HepG2 (cell line): ENCODE measurements around the gene AKAP1. TPM values are rescaled to one million over a fixed set of nuclear protein-coding genes. Genes with fewer than 3 reads are reported as not detected.

Experiments
- ATAC-seq: fragments of 200-7000 bp; cut with Tn5 transposase; 3 replicates; pipeline ENCODE4 v1.9.1; 2020; ENCODE audit warnings: mild to moderate bottlenecking, moderate library complexity
- BruUV-seq: library from RNA; stranded (reverse); fragments of 400-500 nt; replicated peaks from 2 replicates; lab custom pipeline; 2021; lab: Mats Ljungman, UMichigan
- CTCF ChIA-PET: fragments of 300-600 bp; formaldehyde crosslinking; extraction: SDS; loops from one replicate; lab custom pipeline; 2021; ENCODE audit warnings: low total read pairs, inconsistent platforms, low intra/inter-chr PET ratio; lab: Yijun Ruan, JAX
- POLR2A ChIA-PET: fragments of 350-600 bp; sonication (Branson Sonifier 250); formaldehyde crosslinking; loops from one replicate; lab custom pipeline; 2020; ENCODE audit warnings: antibody characterized with exemption, inconsistent platforms; lab: Yijun Ruan, JAX
- DNase-seq: peaks from one replicate; pipeline ENCODE4 v3.0.0-alpha.2; 2015; ENCODE audit warnings: low spot score
- FAIRE-seq: peaks from 3 replicates; lab custom pipeline; 2011; peaks lifted over from hg19 to GRCh38; lab: Jason Lieb, UNC
- H2AFZ ChIP-seq: one replicate; pipeline ENCODE4 v1.6.1; 2011; ENCODE audit warnings: low read length, inconsistent platforms
- H3K27ac ChIP-seq: fragments of 300-600 bp; 3 replicates; pipeline ENCODE4 v1.8.0; 2011; ENCODE audit warnings: mixed run types, mild to moderate bottlenecking, mixed read lengths, low read length, inconsistent platforms; ENCODE audit not compliant: insufficient read depth; ENCODE audit errors: extremely low read length
- H3K27me3 ChIP-seq, 2 experiments: fragments of 200-600 bp in 1 of 2; 2 replicates in 1 of 2; 3 replicates in 1 of 2; pipeline versions ENCODE4 v1.6.0 to v1.8.0; 2011; ENCODE audit warnings: low read length in 2 of 2, mild to moderate bottlenecking in 2 of 2, moderate library complexity in 2 of 2, inconsistent platforms in 1 of 2; ENCODE audit not compliant: insufficient read depth in 2 of 2, control insufficient read depth in 1 of 2
- H3K36me3 ChIP-seq, 2 experiments: fragments of 200-600 bp in 1 of 2; replicated peaks in 1 of 2; 2 replicates in 1 of 2; 3 replicates in 1 of 2; pipeline versions ENCODE4 v1.5.1 to v1.8.0; 2011; ENCODE audit warnings: low read length in 2 of 2, inconsistent platforms in 1 of 2; ENCODE audit not compliant: insufficient read depth in 2 of 2, control insufficient read depth in 1 of 2
- H3K4me1 ChIP-seq: 2 replicates; pipeline ENCODE4 v1.5.1; 2012; ENCODE audit warnings: low read length, inconsistent platforms; ENCODE audit not compliant: insufficient read depth
- H3K4me2 ChIP-seq: 2 replicates; pipeline ENCODE4 v1.6.0; 2011; ENCODE audit warnings: low read depth, low read length, inconsistent platforms
- H3K4me3 ChIP-seq, 3 experiments: fragments of 200-600 bp in 1 of 3; sonication (generic), shearing (Covaris generic) in 1 of 3; replicated peaks in 1 of 3; 2 replicates each; pipeline ENCODE4 v1.5.1; 2011 to 2016; ENCODE audit warnings: low read length in 3 of 3, inconsistent platforms in 2 of 3, low read depth in 2 of 3, mild to moderate bottlenecking in 2 of 3, control low read depth in 1 of 3, mixed read lengths in 1 of 3; ENCODE audit not compliant: insufficient read depth in 1 of 3
- H3K79me2 ChIP-seq: one replicate; pipeline ENCODE4 v1.6.1; 2011; ENCODE audit warnings: low read length, inconsistent platforms; ENCODE audit not compliant: insufficient read depth
- H3K9ac ChIP-seq: 2 replicates; pipeline ENCODE4 v1.6.0; 2011; ENCODE audit warnings: mild to moderate bottlenecking, low read depth, low read length, inconsistent platforms; ENCODE audit not compliant: insufficient read depth
- H3K9me3 ChIP-seq: 2 replicates; pipeline ENCODE4 v1.5.1; 2012; ENCODE audit warnings: mild to moderate bottlenecking, low read length
- H4K20me1 ChIP-seq: 2 replicates; pipeline ENCODE4 v1.6.0; 2011; ENCODE audit warnings: inconsistent platforms, mild to moderate bottlenecking, low read length, moderate library complexity; ENCODE audit not compliant: insufficient read depth
- FOXA3 ChIP-seq: IDR thresholded peaks from 2 replicates; pipeline ENCODE4 v1.6.1; 2016; ENCODE audit warnings: missing genetic modification reagents, missing compliant biosample characterization
- ISL2 ChIP-seq: sonication (generic); formaldehyde crosslinking; IDR thresholded peaks from 2 replicates; pipeline ENCODE4 v1.5.0; 2020; ENCODE audit warnings: missing genetic modification reagents
- KLF9 ChIP-seq: IDR thresholded peaks from 2 replicates; pipeline ENCODE4 v1.6.1; 2016; ENCODE audit warnings: low read depth
- LCORL ChIP-seq, 2 experiments: fragments of 450-650 bp in 1 of 2; sonication (generic) in 1 of 2; formaldehyde crosslinking in 1 of 2; IDR thresholded peaks; 2 replicates each; pipeline versions ENCODE4 v1.5.0 to v1.6.1; 2017 to 2020; ENCODE audit warnings: antibody characterized with exemption in 1 of 2, missing genetic modification reagents in 1 of 2
- MTF1 ChIP-seq: sonication (generic); formaldehyde crosslinking; IDR thresholded peaks from 2 replicates; pipeline ENCODE4 v1.5.0; 2020; ENCODE audit warnings: missing genetic modification reagents
- NRL ChIP-seq: sonication (generic); formaldehyde crosslinking; IDR thresholded peaks from 2 replicates; pipeline ENCODE4 v1.5.0; 2020; ENCODE audit warnings: missing genetic modification reagents, mild to moderate bottlenecking, moderate library complexity, borderline replicate concordance
- PAXIP1 ChIP-seq: sonication (generic); formaldehyde crosslinking; conservative IDR thresholded peaks from 2 replicates; pipeline ENCODE4 v1.4.0; 2020; ENCODE audit warnings: mild to moderate bottlenecking, missing genetic modification reagents, moderate library complexity
- RARA ChIP-seq: IDR thresholded peaks from 2 replicates; pipeline ENCODE4 v1.6.1; 2016; ENCODE audit warnings: missing genetic modification reagents, missing compliant biosample characterization
- RXRB ChIP-seq: IDR thresholded peaks from 2 replicates; pipeline ENCODE4 v1.6.1; 2016; ENCODE audit warnings: borderline replicate concordance, missing genetic modification reagents, missing compliant biosample characterization
- SNAPC2 ChIP-seq: sonication (generic); formaldehyde crosslinking; IDR thresholded peaks from 2 replicates; pipeline ENCODE4 v1.8.1; 2022; ENCODE audit warnings: mild to moderate bottlenecking, missing genetic modification reagents
- TOPORS ChIP-seq: sonication (generic); formaldehyde crosslinking; IDR thresholded peaks from 2 replicates; pipeline ENCODE4 v1.8.0; 2023; ENCODE audit warnings: mild to moderate bottlenecking, missing genetic modification reagents
- TRIM24 ChIP-seq: sonication (generic); formaldehyde crosslinking; IDR thresholded peaks from 2 replicates; pipeline ENCODE4 v1.8.0; 2022; ENCODE audit warnings: mild to moderate bottlenecking, missing genetic modification reagents
- ZMYM4 ChIP-seq: sonication (generic); formaldehyde crosslinking; IDR thresholded peaks from 2 replicates; pipeline ENCODE4 v1.8.1; 2023; ENCODE audit warnings: mild to moderate bottlenecking, missing genetic modification reagents
- ZNF280D ChIP-seq: sonication (generic); formaldehyde crosslinking; IDR thresholded peaks from 2 replicates; pipeline ENCODE4 v1.5.1; 2020; ENCODE audit warnings: mild to moderate bottlenecking, missing genetic modification reagents
- ZNF30 ChIP-seq: sonication (generic); formaldehyde crosslinking; IDR thresholded peaks from 2 replicates; pipeline ENCODE4 v1.5.0; 2020; ENCODE audit warnings: mild to moderate bottlenecking, missing genetic modification reagents
- ZNF549 ChIP-seq: sonication (generic); formaldehyde crosslinking; IDR thresholded peaks from 2 replicates; pipeline ENCODE4 v1.5.0; 2020; ENCODE audit warnings: missing genetic modification reagents
- ZNF746 ChIP-seq: sonication (generic); formaldehyde crosslinking; IDR thresholded peaks from 2 replicates; pipeline ENCODE4 v1.8.0; 2022; ENCODE audit warnings: mild to moderate bottlenecking, missing genetic modification reagents
- WGBS: methylation state at CpG from one replicate; pipeline ENCODE4 v1.1.6; 2017; ENCODE audit warnings: low lambda C conversion rate; 5-methylcytosine and 5-hydroxymethylcytosine counted together
- in situ Hi-C: cut with HindIII; loops from 2 replicates; pipeline ENCODE4 v1.10.0; 2017; ENCODE audit warnings: low pct_unique_long_range_greater_than_20kb; ENCODE audit not compliant: extremely low pct_ligation_motif_present
- intact Hi-C: fragments of 100-400 bp; cut with micrococcal nuclease; formaldehyde crosslinking; loops from one replicate; pipeline ENCODE4 v1.10.0; 2022; ENCODE audit not compliant: unreplicated experiment
- polyA plus RNA-seq, 8 experiments: library from polyadenylated mRNA; depleted of rRNA in 3 of 8; stranded (reverse) in 7 of 8; unstranded in 1 of 8; fragments of >200 nt; fragmentation: Illumina TruSeq in 4 of 8; extraction: Trizol in 4 of 8; gene quantifications; 2 replicates each; pipeline versions ENCODE4 v1.2.1 to v1.2.3, GENCODE V29; 2011 to 2016; ENCODE audit warnings: low read depth in 4 of 8, missing spikeins in 1 of 8, mixed read lengths in 1 of 8; ENCODE audit not compliant: insufficient read depth in 1 of 8
- total RNA-seq, 5 experiments: library from RNA; depleted of rRNA; stranded (reverse); fragments of >200 nt; fragmentation: Illumina TruSeq; extraction: Trizol; gene quantifications; 2 replicates each; pipeline ENCODE4 v1.2.3, GENCODE V29; 2016; ENCODE audit warnings: low read depth in 1 of 5

Gene AKAP1
- total and polyA plus RNA-seq, 2 of the 13 experiments (the other 11 are each of a cell fraction or from before 2014, with no cell fraction given): 101 to 131 TPM

GRCh38 chr17:57109393-57110151 is 24.5 kb downstream of the AKAP1 start:
- peaks cover 58% of the 10 kb centered on the region for H3K79me2 ChIP-seq
- FAIRE-seq (no peak), ATAC-seq (peak; percentile 37), DNase-seq (no peak)
- H3K36me3 ChIP-seq: peaks cover 41 to 85% of the 10 kb centered on the region in 2 experiments
- H3K27me3 ChIP-seq: no peaks in the 10 kb centered on the region
- H3K4me1 ChIP-seq: peaks cover 72% of the 10 kb centered on the region
- H3K9ac ChIP-seq: no peak overlapping the region
- POLR2A ChIA-PET: interaction anchor here (0.6 to 8.9 kb wide), 2 partner anchors 12 to 23 kb away, joined by 3 to 82 read pairs; partner anchors contain the start of gene AKAP1
- H4K20me1 ChIP-seq: peaks cover 32% of the 10 kb centered on the region
- 0 out of 2 replicates have a peak overlapping the region, but pooled peaks have one; percentile 1 for H3K4me2 ChIP-seq
- CTCF ChIA-PET: no interaction called here
- 92% methylated on average over 11 of the region's 14 CpGs for WGBS
- no TSS peak for BruUV-seq
- no peak overlapping the region for H3K4me3 ChIP-seq
- in situ Hi-C loops: loop anchor here (10.0 kb wide), 1 partner anchor 95 kb away; no protein-coding TSS in a partner anchor
- H2AFZ ChIP-seq: no peak overlapping the region
- intact Hi-C loops: loop anchor here (5.0 kb wide), 1 partner anchor 102 kb away; no protein-coding TSS in a partner anchor
- peak overlapping the region; percentile 31 for H3K27ac ChIP-seq
- no peaks in the 10 kb centered on the region for H3K9me3 ChIP-seq
- TF ChIP-seq TRIM24 (CRISPR knock-in tag) (no peak), SNAPC2 (no peak), RARA (CRISPR knock-in tag) (peak; percentile 36; the same call in 1 of the 2 replicates), TOPORS (CRISPR knock-in tag) (no peak), PAXIP1 (CRISPR knock-in tag) (peak; percentile 52), MTF1 (CRISPR knock-in tag) (no peak), ZNF746 (CRISPR knock-in tag) (no peak), LCORL (IDR thresholded peaks at IDR 0.05) (no peak), LCORL (CRISPR knock-in tag; IDR thresholded peaks at IDR 0.05) (peak; percentile 38; the same call in 1 of the 2 replicates), ZNF30 (CRISPR knock-in tag) (0 out of 2 replicates have a peak, but pooled peaks have one; percentile 27), RXRB (CRISPR knock-in tag) (0 out of 2 replicates have a peak, but pooled peaks have one; percentile 12), ISL2 (CRISPR knock-in tag) (no peak), ZNF280D (CRISPR knock-in tag) (no peak), ZMYM4 (CRISPR knock-in tag) (peak; percentile 67), ZNF549 (CRISPR knock-in tag) (no peak), NRL (CRISPR knock-in tag) (0 out of 2 replicates have a peak, but pooled peaks have one; percentile 9), KLF9 (CRISPR knock-in tag) (no peak), FOXA3 (CRISPR knock-in tag) (no peak)
